GM12878 (cell line): ENCODE results near the gene EPB41. TPM values are rescaled to one million over a fixed set of nuclear protein-coding genes. Genes with fewer than 3 reads are reported as not detected.

ENCODE experiments used
- ATAC-seq: fragments of 200-7000 bp; cut with Tn5 transposase; 3 replicates; pipeline ENCODE4 v1.9.1; 2020; ENCODE audit warnings: mild to moderate bottlenecking, moderate library complexity
- BruUV-seq: library from RNA; stranded (reverse); fragments of 400-500 nt; replicated peaks from 2 replicates; lab custom pipeline; 2021; lab: Mats Ljungman, UMichigan
- CTCF ChIA-PET: fragments of 300-600 bp; sonication (Branson Sonifier 250); formaldehyde crosslinking; extraction: SDS; loops from one replicate; lab custom pipeline; 2021; ENCODE audit warnings: inconsistent platforms; lab: Yijun Ruan, JAX
- POLR2A ChIA-PET: fragments of 350-600 bp; formaldehyde crosslinking; extraction: SDS; loops from one replicate; lab custom pipeline; 2021; ENCODE audit warnings: inconsistent platforms; lab: Charles Lee
- RAD21 ChIA-PET: fragments of 300-600 bp; sonication (Branson Sonifier 250); formaldehyde crosslinking; loops from one replicate; lab custom pipeline; 2023; ENCODE audit warnings: antibody characterized with exemption; ENCODE audit not compliant: unreplicated experiment; lab: Charles Lee
- SMC1A ChIA-PET: fragments of 300-600 bp; sonication (Branson Sonifier 250); formaldehyde crosslinking; loops from one replicate; lab custom pipeline; 2023; ENCODE audit not compliant: unreplicated experiment, uncharacterized antibody; lab: Charles Lee
- DNase-seq: peaks from one replicate; pipeline ENCODE4 v3.0.0-alpha.2; 2011; ENCODE audit warnings: low read depth, low spot score
- FAIRE-seq: peaks from 3 replicates; lab custom pipeline; 2011; peaks lifted over from hg19 to GRCh38; lab: Jason Lieb, UNC
- H2AFZ ChIP-seq: 2 replicates; pipeline ENCODE4 v1.6.0; 2011; ENCODE audit warnings: low read depth, low read length, control low read depth; ENCODE audit not compliant: control insufficient read depth
- H3K27ac ChIP-seq: 2 replicates; pipeline ENCODE4 v1.5.1; 2011; ENCODE audit warnings: control low read depth; ENCODE audit not compliant: control insufficient read depth, insufficient read depth
- H3K27me3 ChIP-seq, 2 experiments: replicated peaks in 1 of 2; 2 replicates each; pipeline versions ENCODE4 v1.6.0 to v1.6.1; 2011; ENCODE audit warnings: low read length in 1 of 2; ENCODE audit not compliant: control insufficient read depth in 2 of 2, insufficient read depth in 2 of 2
- H3K36me3 ChIP-seq, 2 experiments: 2 replicates each; pipeline ENCODE4 v1.5.1; 2011; ENCODE audit warnings: low read length in 1 of 2; ENCODE audit not compliant: control insufficient read depth in 2 of 2, insufficient read depth in 2 of 2
- H3K4me1 ChIP-seq: 2 replicates; pipeline ENCODE4 v1.6.1; 2011; ENCODE audit warnings: mild to moderate bottlenecking, low read length, moderate library complexity, mixed read lengths; ENCODE audit not compliant: control insufficient read depth, insufficient read depth
- H3K4me2 ChIP-seq: 2 replicates; pipeline ENCODE4 v1.6.0; 2011; ENCODE audit warnings: control low read depth; ENCODE audit not compliant: control insufficient read depth, insufficient read depth
- H3K4me3 ChIP-seq: fragments of 200-600 bp; sonication (generic); 2 replicates; pipeline ENCODE4 v1.5.1; 2016
- H3K79me2 ChIP-seq: 2 replicates; pipeline ENCODE4 v1.6.0; 2011; ENCODE audit warnings: low read length; ENCODE audit not compliant: control insufficient read depth, insufficient read depth
- H3K9ac ChIP-seq: 2 replicates; pipeline ENCODE4 v1.8.0; 2011; ENCODE audit warnings: low read length, control low read depth, mixed read lengths; ENCODE audit not compliant: control insufficient read depth, insufficient read depth
- H3K9me3 ChIP-seq: replicated peaks from 3 replicates; pipeline ENCODE4 v1.5.1; 2011; ENCODE audit warnings: mild to moderate bottlenecking, low read length; ENCODE audit not compliant: control insufficient read depth, insufficient read depth
- H4K20me1 ChIP-seq: 2 replicates; pipeline ENCODE4 v1.6.0; 2011; ENCODE audit not compliant: control insufficient read depth, insufficient read depth
- BCL11A ChIP-seq: IDR thresholded peaks from 2 replicates; pipeline ENCODE4 v1.6.1; 2011; ENCODE audit warnings: low read depth, low read length
- BCLAF1 ChIP-seq: fragments of 450-650 bp; IDR thresholded peaks from 2 replicates; pipeline ENCODE4 v1.6.1; 2017; ENCODE audit warnings: antibody characterized with exemption, mild to moderate bottlenecking, moderate library complexity
- BMI1 ChIP-seq: fragments of 450-650 bp; IDR thresholded peaks from 2 replicates; pipeline ENCODE4 v1.6.1; 2016; ENCODE audit warnings: mild to moderate bottlenecking, moderate library complexity, borderline replicate concordance
- CBX3 ChIP-seq: fragments of 200-600 bp; sonication (generic); IDR thresholded peaks from 2 replicates; pipeline ENCODE4 v1.6.1; 2016; ENCODE audit warnings: low read depth, borderline replicate concordance
- FOS ChIP-seq: IDR thresholded peaks from 3 replicates; pipeline ENCODE4 v1.6.1; 2011; ENCODE audit warnings: borderline replicate concordance; ENCODE audit not compliant: insufficient read length; ENCODE audit errors: extremely low read depth
- HCFC1 ChIP-seq: fragments of 150-350 bp; IDR thresholded peaks from 2 replicates; pipeline ENCODE4 v1.6.1; 2014; ENCODE audit warnings: low read length
- KDM1A ChIP-seq: fragments of 200-600 bp; sonication (generic); IDR thresholded peaks from 2 replicates; pipeline ENCODE4 v1.6.1; 2016; ENCODE audit warnings: borderline replicate concordance
- MTA2 ChIP-seq: fragments of 450-650 bp; IDR thresholded peaks from 2 replicates; pipeline ENCODE4 v1.6.1; 2016; ENCODE audit warnings: low read depth, mild to moderate bottlenecking, moderate library complexity
- MXI1 ChIP-seq: fragments of 150-350 bp; IDR thresholded peaks from 2 replicates; pipeline ENCODE4 v1.6.1; 2011; ENCODE audit warnings: low read depth, mild to moderate bottlenecking, inconsistent platforms, low read length, improper control_type of control experiment
- REST ChIP-seq: IDR thresholded peaks from 2 replicates; pipeline ENCODE4 v1.6.1; 2012; ENCODE audit warnings: mild to moderate bottlenecking, low read depth, low read length
- SKIL ChIP-seq: fragments of 450-650 bp; IDR thresholded peaks from 2 replicates; pipeline ENCODE4 v1.6.1; 2017; ENCODE audit warnings: mild to moderate bottlenecking, low read depth, inconsistent platforms; ENCODE audit not compliant: poor library complexity, severe bottlenecking
- SMAD5 ChIP-seq: IDR thresholded peaks from 2 replicates; pipeline ENCODE4 v1.6.1; 2016; ENCODE audit warnings: antibody characterized with exemption, low read depth
- SP1 ChIP-seq: IDR thresholded peaks from one replicate; pipeline ENCODE4 v1.6.1; 2011; ENCODE audit warnings: low read depth, low read length
- SPI1 ChIP-seq: IDR thresholded peaks from 2 replicates; pipeline ENCODE4 v1.6.1; 2011; ENCODE audit warnings: low read depth, mild to moderate bottlenecking, low read length, moderate library complexity, borderline replicate concordance; ENCODE audit not compliant: insufficient read depth
- TCF7 ChIP-seq: IDR thresholded peaks from 2 replicates; pipeline ENCODE4 v1.6.1; 2014; ENCODE audit warnings: antibody characterized with exemption, borderline replicate concordance
- ZNF274 ChIP-seq: IDR thresholded peaks from one replicate; pipeline ENCODE4 v1.8.0; 2011; ENCODE audit not compliant: insufficient read length, insufficient read depth
- WGBS: methylation state at CpG from one replicate; pipeline ENCODE4 v1.1.6; 2016; ENCODE audit warnings: low lambda C conversion rate; ENCODE audit not compliant: insufficient replicate concordance, insufficient coverage; ENCODE audit errors: missing lambda C conversion rate; 5-methylcytosine and 5-hydroxymethylcytosine counted together
- in situ Hi-C: fragments of 300-500 bp; cut with MboI; formaldehyde crosslinking; loops from 9 replicates; pipeline ENCODE4 v1.14.3; 2018; ENCODE audit warnings: mixed read lengths
- intact Hi-C: fragments of 100-400 bp; cut with micrococcal nuclease; formaldehyde crosslinking; loops from one replicate; pipeline ENCODE4 v1.14.2; 2022; ENCODE audit not compliant: unreplicated experiment
- polyA plus RNA-seq, 11 experiments: library from polyadenylated mRNA; depleted of rRNA in 4 of 11; unstranded in 6 of 11; stranded (reverse) in 5 of 11; fragments of >200 nt; fragmentation: Nextera tagmentation in 4 of 11; fragmentation: Illumina TruSeq in 1 of 11; extraction: Ambion mirVana in 4 of 11; extraction: Trizol in 1 of 11; gene quantifications; 1 replicate in 1 of 11; 2 replicates in 10 of 11; pipeline versions ENCODE4 v1.2.1 to v1.2.3, GENCODE V29; 2011 to 2016; ENCODE audit warnings: inconsistent platforms in 2 of 11, missing spikeins in 2 of 11, low read depth in 1 of 11
- total RNA-seq, 4 experiments: library from RNA; depleted of rRNA in 3 of 4; stranded (reverse); fragments of >200 nt in 3 of 4; fragmentation: Illumina TruSeq in 1 of 4; extraction: Trizol in 1 of 4; gene quantifications; 2 replicates each; pipeline versions ENCODE4 v1.2.1 to v1.2.3, GENCODE V29; 2013 to 2021

The EPB41 gene
- total and polyA plus RNA-seq, 10 of the 15 experiments (the other 5 are each of a cell fraction or from before 2014, with no cell fraction given) = 1.1 to 77.6 (median 58.8) TPM

- FAIRE-seq (no peak), DNase-seq (no peak), ATAC-seq (peak; percentile 31; the same call in 2 of the 3 replicates)
- no peak overlapping the region for H3K4me3 ChIP-seq
- CTCF ChIA-PET = interaction anchor here (0.9 to 3.1 kb wide), 2 partner anchors 10 to 166 kb away, joined by 3 to 30 read pairs; no protein-coding TSS in a partner anchor
- H2AFZ ChIP-seq = no peak overlapping the region
- RAD21 ChIA-PET = no interaction called here
- H3K9me3 ChIP-seq = no peaks in the 10 kb centered on the region
- SMC1A ChIA-PET = interaction anchor here (0.6 to 1.6 kb wide), 4 partner anchors 11 to 170 kb away, joined by 3 to 4 read pairs (median 4); no protein-coding TSS in a partner anchor
- H3K36me3 ChIP-seq = no peaks in the 10 kb centered on the region
- in situ Hi-C loops (no loop called here), intact Hi-C loops (no loop called here)
- no peaks in the 10 kb centered on the region for H3K79me2 ChIP-seq
- H3K9ac ChIP-seq = no peak overlapping the region
- POLR2A ChIA-PET = no interaction called here
- BruUV-seq = no TSS peak
- H4K20me1 ChIP-seq = no peaks in the 10 kb centered on the region
- 27% methylated on average over 10 of the region's 10 CpGs for WGBS
- H3K4me1 ChIP-seq = no peaks in the 10 kb centered on the region
- no peak overlapping the region for H3K4me2 ChIP-seq
- no peaks in the 10 kb centered on the region; a peak in 1 of 4 replicates for H3K27me3 ChIP-seq
- H3K27ac ChIP-seq = no peak overlapping the region
- TF ChIP-seq TCF7 = no peak
- no peak for TF ChIP-seq FOS
- no peak for TF ChIP-seq MXI1
- no peak for TF ChIP-seq BMI1
- TF ChIP-seq SP1 = no peak
- TF ChIP-seq ZNF274 = no peak
- TF ChIP-seq MTA2 = no peak
- TF ChIP-seq REST = no peak
- TF ChIP-seq SKIL = no peak
- no peak for TF ChIP-seq BCL11A
- TF ChIP-seq SMAD5 = no peak
- TF ChIP-seq HCFC1 = no peak
- TF ChIP-seq KDM1A = no peak
- TF ChIP-seq SPI1 = no peak
- no peak for TF ChIP-seq BCLAF1
- no peak for TF ChIP-seq CBX3
These were observed 48.2 kb upstream of the EPB41 start for GRCh38 chr1:28865997-28866650.
